NCI-H1417 (cell line): ENCODE measurements around the gene STAT2.
"Not testable (repeated sequence)": the region's sequence is repeated elsewhere in the genome, so short reads cannot be mapped to it uniquely, and the experiment has no call there.

Experiments used
- DNase-seq, 3 experiments: peaks; one replicate each; lab custom pipeline; 2025; lab: John Stamatoyannopoulos, UW

The STAT2 gene

DNA sequence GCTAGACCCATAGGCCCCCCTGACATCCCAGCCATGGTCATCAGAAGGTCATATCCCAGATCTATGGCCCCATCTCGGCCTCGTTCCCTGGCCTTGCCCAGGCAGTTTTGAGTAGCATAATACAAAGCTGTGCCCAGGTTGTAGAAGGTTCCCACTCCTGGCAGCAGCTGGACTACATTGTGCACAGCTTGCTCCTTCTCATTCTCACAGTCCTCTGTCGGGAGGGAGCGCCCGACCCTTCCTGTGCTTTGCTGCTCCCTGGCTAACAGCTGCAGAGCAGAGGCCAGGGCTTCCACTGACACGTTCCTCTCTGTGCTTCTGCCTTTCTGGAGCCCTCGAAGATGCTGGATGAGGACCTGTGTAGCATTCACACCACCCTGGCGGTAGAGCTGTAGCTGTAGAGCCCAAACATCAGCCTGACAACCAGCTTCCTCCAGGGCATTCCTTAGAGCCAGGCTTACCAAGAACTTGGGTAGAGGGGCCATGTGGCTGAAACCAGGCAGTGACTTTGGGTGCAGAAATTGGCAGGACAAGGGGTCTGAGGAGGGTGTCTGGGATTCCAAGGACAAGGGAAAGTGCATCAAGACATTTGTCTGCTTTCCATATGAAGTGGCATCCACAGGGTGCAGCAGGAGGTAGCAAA, 1.7 kb upstream of the STAT2 start:
- no peak for DNase-seq

DNA sequence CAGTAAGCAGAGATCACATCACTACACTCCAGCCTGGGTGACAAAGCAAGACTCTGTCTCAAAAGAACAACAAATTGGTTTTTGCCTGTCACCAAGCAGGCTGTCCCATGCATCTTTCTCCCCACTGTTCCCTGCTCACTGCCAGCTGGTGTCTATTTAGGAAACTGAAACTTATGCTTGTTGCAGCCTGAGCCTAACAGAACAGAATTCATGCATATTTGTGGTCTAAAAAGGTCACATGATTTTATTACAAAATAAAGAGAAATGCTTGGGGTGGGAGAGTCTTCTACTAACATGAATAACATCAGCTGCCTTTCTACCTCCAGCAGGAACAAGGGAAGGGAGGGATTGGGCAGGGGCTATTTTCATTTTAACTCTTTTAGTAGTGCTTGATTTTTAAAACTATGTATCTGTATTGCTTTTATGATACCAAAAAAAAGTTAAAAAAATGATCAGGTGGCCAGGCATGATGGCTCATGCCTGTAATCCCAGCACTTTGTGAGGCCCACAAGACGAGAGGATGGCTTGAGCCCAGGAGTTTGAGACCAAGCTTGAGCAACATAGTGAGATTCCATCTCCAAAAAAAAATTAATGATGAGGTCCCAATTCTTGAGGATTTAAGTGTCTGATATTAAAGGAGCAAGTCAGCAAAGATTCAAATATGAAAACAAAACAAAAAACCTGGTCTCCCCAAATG, 923 bp downstream of the STAT2 start:
- DNase-seq = no peak

DNA sequence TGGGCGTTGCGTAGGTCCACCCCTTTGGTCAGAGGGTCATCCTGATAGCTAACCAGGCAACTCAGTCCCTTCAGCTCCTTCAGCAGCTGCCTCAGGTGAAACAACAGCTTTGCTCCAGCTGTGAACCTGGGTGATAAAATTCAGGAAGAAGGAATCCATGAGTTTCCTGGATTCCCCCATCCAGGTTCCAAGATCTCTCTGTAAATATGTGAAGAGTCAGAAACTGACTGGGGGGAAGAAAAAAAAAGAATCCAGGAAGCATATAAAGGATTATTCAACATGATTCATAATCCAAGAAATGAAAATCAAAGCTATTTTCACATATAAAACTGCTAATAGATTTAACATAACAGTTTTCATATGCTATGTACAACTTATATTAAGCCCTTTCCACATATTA, 8.6 kb downstream of the STAT2 start:
- DNase-seq = no peak

DNA sequence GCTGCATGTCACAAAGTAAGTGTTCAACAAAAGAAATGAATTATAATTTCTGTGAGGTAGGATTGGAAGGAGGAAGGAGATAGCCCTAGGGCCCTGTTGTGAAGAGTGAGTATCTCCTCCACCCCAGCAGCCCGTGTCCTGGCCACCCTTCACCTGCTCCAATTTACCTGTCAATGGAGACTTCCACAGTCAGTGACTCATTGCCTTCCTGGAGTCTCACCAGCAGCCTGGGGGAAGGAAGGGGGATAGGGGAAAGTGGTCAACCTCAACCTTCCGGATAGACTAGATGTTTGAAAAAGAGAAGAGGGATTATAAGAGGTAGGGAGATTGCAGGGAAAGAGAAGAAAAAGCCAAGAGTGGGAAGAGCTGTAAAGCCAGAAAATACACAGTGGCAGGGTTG, 9.2 kb downstream of the STAT2 start:
- DNase-seq = no peak

DNA sequence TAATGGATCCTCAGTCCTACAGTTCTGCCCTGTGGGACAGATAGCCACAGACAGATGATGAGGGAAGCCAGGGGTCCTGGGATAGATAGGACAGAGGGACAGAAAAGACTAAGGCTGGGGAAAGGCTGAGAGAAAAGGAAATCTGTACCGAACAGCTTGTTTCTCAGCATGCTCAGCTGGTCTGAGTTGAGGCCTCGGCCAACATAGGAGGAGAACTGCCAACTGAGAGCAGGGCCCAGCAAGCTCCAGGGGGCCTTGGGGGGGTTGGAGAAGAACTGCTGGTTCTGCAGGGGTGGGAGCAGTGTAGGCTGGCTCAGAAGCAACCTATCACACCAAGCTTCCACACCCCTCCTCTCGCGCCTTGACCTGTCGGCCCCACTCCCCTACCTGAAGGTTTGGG, 11.1 kb downstream of the STAT2 start:
- no peak for DNase-seq

DNA sequence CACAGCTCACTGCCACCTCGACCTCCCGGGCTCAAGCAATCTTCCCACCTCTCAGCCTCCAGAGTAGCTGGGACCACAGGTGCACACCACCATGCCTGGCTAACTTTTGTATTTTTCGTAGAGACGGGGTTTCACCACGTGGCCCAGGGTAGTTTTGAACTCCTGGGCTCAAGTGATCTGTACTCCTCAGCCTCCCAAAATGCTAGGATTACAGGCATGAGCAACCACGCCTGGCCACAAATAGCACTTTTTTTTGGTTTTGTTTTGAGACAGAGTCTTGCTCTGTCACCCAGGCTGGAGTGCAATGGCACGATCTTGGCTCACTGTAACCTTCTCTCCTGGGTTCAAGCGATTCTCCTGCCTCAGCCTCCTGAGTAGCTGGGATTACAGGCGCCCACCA, 12.7 kb downstream of the STAT2 start:
- not testable (repeated sequence) for DNase-seq

DNA sequence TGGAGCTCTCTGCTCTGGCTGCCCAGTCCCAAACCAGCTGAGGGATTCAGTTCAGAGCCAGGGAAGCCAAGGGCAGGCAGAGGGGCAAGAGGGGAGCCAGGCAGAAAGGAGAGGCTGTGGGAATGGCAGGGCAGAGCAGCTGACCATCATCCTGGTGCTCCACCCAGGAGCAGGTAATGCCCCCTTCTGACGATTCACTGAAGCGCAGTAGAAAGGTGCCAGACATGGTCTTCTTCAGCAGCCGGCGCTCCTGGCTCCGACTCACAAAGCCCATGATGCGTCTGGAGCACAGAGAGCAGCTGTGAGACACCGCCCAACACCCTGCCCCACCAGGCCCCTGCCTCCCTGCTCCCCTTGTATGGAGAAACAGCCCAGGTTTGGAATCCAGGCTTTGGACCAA, 13.2 kb downstream of the STAT2 start:
- no peak for DNase-seq

DNA sequence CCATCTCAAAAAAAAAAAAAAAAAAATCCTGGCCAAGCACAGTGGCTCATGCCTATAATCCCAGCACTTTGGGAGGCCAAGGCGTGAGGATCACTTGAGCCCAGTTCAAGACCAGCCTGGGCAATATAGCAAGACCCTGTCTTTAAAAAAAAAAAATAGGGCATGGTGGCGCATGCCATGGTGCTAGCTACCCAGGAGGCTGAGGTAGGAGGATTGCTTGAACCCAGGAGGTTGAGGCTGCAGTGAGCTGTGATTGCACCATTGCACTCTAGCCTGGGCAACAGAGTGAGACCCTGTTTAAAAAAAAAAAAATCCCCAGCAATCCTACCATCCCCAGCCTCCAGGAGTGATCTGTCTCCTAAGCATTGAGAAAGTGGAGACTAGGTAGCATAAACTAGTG, 17.6 kb downstream of the STAT2 start:
- not testable (repeated sequence) for DNase-seq

DNA sequence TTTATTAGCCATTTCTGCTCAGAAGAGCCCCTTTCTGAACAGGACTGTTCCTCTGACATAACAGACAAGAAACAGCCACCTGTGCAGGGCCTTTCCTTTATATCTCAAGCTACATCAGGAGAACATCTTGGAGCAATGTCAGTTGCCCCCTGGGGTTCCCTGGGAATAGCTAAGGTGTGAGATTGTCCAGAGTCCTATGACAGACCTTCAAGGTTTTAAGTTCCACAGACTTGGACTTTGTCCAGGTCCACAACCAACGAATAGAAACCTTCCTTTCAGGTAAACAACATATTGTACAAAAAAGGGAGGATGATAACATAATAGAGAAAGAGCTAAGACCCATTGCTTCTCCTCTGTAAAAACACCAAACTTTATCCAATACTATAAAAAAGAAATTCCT, 18.3 kb downstream of the STAT2 start:
- DNase-seq = no peak

DNA sequence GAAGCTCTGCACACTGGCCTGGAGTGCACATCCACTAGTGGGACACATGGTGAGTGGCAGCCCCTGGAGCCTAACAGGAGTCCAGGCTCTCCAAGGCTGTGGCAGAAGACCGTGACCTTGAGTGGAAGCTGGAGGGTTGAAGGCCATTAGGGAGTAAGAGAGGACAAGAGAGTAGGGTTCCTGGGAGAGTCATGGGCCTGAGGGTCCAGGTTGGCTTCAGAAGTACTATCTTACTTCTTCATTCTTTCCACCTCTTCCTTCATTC, 20.8 kb downstream of the STAT2 start:
- DNase-seq = no peak

DNA sequence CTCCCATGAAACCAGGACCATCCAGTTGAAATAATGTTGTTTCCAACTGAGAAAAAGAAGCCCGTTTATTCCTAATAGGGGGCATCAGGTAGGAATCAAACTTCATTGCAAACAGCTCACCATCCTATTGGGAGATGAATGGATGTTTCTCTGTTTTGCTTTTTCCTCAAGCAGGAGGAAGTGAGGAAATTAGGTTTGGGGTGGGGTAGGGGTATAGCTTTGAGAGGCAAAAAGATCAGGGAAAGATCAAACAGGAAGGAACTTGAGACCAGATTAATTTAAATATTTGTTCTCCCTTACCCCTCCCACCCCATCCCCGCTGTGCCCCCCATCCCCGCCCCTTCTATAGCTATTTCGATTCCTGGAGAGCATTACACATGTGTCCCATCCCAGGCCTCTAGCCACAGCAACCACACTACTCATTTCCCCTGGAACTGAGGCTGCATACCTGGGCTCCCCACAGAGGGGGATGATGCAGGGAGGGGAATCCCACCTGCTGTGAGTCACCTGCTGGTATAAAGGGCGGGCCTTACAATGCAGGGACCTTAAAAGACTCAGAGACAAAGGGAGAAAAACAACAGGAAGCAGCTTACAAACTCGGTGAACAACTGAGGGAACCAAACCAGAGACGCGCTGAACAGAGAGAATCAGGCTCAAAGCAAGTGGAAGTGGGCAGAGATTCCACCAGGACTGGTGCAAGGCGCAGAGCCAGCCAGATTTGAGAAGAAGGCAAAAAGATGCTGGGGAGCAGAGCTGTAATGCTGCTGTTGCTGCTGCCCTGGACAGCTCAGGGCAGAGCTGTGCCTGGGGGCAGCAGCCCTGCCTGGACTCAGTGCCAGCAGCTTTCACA, 21.4 kb downstream of the STAT2 start, which contains the start of gene IL23A:
TSS of gene IL23A (plus strand) at position 577 of the 850 bp plus-strand sequence. CDS start at position 738, 161 bp downstream.
- DNase-seq = peak in 2 of 3 experiments; percentile 82 to 92

DNA sequence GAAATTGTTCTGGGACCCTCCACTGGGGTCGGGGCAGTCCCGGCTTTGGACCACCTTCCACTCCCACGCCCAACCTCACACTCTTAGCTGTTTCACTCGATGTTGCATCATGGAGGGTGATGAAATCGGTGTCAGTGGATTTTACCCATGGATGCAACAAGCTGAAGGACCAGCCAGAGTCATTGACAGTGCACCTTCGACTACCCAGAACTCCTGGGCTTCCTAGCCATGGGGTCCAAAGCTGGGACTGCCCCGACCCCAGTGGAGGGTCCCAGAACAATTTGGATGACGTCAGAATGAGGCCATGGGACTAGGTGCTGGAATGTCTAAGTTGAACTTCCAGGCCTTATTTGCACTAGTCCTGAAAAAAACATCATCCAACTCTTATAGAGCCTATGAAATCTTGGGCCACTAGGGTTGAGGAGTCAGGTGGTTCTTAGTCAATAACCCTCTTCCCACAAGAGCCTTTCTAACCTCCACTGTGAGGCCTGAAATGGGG, 22.1 kb downstream of the STAT2 start:
- peak in 1 of 3 experiments; percentile 12 for DNase-seq

DNA sequence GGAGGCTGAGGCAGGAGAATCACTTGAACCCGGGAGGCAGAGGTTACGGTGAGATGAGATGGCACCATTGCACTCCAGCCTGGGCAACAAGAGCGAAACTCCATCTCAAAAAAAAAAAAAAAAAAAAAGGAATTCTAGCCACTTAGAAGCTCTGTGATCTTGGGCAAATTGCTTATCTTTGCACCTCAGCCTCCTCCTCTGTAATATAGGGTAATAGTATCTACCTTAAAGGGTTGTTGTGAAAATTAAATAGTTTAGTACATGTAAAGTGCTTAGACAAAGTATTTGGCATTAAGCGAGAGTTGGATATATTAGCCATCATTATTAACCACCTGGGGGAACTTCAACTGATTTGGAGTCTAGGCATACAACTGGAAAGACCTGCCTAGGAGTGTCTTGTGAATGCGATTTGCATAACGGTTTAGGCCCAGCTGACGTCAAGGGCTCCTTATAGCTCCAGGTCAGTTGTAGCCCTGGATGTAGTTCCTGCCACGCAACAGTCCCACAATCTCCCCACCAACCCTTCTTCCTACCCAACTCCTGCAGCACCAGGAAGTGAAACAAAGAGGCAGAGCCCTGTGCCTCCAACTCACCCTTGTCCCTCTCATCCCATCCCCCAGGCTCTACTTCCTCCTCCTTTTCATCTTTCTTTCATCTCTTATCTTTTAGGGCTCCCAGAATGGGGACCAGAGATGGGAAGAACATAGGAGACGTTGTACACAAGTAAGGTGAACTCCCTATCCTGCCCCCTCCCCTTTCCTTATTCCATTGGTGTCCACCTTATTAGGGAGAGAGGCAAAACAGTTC, 23.3 kb downstream of the STAT2 start:
- DNase-seq = no peak

DNA sequence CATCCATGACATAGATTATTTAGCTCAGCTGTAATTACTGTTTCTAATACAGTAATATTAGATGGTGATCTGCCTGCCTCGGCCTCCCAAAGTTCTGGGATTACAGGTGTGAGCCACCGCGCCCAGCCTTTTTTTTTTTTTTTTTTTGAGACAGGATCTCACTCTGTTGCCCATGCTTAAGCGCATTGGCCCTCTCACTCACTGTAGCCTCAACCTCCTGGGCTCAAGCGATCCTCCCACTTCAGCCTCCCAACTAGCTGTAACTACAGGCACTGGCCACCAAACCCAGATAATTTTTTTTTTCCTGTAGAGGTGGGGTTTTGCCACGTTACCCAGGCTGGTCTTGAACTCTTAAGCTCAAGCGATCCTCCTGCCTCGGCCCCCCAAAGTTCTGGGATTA, 24.4 kb downstream of the STAT2 start:
- not testable (repeated sequence) for DNase-seq

DNA sequence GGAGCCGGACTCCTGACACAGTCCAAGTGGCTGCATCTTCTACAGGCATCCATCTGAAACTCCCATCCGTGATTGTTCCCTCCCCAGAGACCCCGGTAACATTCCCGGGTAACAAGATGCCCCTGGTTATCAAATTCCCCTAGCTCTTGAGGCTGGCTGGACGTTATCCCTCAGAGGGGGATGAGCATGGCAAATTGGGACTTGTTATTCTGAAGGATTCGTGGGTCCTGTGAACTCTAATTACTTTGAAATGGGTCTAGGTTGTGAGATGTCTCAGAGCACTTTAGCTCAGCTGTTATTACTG, 25.5 kb downstream of the STAT2 start:
- no peak for DNase-seq

DNA sequence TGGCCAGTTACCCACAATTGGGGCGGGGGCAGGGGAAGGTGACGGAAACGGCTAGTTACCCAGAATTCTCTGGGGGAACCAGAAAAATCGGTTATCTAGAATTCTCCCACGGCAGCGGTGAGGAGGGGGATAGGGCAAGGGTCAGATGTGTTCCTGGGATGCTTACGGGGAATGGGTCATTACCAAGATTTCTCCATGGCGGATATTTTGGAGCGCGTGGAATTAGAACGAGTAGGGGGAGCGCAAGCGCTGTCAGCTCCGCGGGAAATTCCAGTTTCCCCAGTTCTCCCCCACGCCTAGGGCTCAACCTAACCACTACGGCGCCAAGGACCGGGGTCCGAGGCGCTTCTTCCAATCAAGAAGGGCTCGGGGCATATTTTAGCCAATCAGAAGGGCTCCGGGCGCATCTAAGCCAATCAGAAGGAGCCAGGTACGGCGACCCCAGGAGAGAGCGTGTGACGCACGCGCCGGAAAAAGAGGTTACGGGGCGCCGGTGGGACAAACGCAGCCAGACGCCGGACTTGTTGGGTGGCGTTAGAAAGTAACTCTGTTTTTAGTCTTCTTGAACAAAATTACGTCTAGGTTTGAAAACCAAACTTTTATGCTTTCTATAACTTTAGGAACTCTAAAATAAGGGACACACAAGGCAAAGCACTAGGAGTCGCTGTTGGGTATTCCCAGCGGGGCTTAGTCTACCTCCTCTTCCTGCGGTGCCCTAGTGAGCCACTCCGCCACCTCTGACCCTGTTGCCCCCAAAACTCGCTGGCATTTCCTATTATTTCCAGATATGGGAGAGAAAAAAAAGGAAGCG, 26.0 kb downstream of the STAT2 start, which contains the start of gene PAN2:
TSS of gene PAN2 (minus strand) at position 322 of the 811 bp plus-strand sequence. CDS start 906 bp downstream, outside the sequence.
- peak; percentile 98 to 99 (median 98) for DNase-seq

DNA sequence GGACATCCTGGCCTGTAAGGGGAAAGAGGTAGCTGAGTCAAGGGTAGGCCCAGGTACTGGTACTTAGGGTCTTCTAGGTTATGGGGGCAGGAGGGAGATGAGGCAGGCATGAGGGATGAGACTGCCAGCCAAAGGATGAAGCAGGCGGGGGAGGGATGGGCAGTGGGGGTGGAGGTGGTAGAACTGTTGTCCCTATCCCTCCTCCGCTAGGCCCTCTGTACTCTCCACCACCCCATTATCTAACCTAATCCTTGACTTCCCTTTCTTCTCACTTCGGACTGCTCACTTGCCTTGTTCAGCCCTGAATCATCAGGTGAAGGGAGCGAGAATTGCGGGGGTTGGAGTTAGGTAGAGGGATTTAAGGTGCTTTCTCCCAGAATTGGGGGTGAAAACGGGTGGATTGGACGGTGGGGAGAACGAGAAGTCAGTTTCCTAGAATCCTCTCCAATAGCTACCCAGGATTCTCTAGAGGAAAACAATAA, 26.7 kb downstream of the STAT2 start:
- no peak for DNase-seq

DNA sequence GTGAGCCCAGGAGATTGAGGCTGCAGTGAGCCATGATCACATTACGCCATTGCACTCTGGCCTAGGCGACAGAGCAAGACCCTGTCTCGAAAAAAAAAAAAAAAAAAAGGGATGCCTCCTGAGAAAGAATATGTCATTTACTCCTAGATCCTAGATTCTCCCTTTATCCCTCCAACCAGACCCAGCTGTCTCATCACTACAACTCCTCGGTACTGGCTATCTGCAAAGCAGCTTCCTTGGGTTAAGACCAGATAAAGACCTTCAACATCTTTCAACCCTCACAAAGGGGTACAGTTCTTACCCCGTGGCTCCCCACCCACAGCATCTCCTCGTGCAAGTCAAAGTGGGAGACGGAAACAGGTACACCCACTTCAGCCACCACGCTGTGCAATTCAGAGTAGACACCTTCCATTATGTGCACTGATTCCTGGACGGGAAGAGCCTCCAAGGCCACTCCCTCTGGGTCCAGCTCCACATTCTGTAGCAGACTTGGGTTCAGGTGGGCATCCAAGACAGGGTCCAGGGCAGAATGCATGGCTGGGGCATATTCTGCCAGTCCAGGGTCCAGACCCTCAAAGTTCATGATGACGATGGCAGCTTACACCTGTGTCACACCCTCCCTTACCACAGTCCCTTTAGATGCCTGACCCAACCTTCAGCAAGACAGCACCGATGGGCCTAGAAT, 27.3 kb downstream of the STAT2 start:
- DNase-seq = no peak

DNA sequence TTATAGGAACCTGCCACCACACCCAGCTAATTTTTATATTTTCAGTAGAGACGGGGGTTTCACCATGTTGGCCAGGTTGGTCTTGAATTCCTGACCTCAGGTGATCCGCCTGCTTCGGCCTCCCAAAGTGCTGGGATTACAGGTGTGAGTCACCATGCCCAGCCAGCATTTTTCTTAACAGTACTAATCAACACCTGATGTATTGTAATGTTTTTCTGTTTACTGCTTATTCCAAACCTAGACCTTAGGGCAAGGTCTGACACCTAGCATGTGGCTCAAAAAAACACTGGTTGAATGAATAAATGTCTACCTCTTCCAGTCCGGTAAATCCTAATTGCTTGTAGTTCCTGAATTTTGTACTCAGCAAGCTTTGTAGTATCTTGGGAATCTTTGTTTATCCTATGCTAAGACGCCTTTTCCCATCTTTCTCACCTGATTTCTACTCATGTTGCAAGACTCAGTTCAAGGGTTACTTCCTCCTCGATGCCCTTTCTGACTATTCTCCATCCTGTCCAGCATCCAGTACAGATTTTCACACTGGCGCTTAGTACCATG, 28.9 kb downstream of the STAT2 start:
- DNase-seq = no peak

DNA sequence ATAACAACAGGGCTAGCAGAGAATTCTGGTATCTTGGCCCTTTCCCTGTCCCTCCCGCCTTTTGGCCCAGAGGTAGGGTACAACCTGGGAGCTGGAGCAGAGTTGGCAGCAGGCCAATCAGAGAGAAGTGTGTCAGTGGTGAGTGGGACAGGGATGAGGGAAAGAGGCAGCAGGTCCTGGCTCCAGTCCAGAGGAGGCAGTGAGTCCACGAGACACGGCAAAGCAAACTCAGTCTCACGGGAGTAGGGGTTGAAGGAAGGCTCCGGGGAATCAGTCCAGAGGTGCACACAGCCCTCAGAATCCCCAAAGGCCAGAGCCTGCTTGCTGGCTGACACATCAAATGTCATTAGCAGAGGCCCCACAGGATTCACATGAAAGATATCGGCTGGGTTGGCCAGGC, 33.4 kb downstream of the STAT2 start:
- no peak for DNase-seq
